HepG2 (cell line): Measurements from ENCODE around the gene ZNF213. TPM values are rescaled to one million over a fixed set of nuclear protein-coding genes. Genes with fewer than 3 reads are reported as not detected.

Experiments
- ARNTL ChIP-seq: sonication (generic); formaldehyde crosslinking; IDR thresholded peaks from 2 replicates; pipeline ENCODE4 v1.4.0; 2020; ENCODE audit warnings: mild to moderate bottlenecking, missing genetic modification reagents
- CREM ChIP-seq, 2 experiments: sonication (generic) in 1 of 2; formaldehyde crosslinking in 1 of 2; IDR thresholded peaks; 2 replicates each; pipeline versions ENCODE4 v1.4.0 to v1.6.1; 2016 to 2020; ENCODE audit warnings: antibody characterized with exemption in 1 of 2, mild to moderate bottlenecking in 1 of 2, missing genetic modification reagents in 1 of 2
- CSRNP2 ChIP-seq: sonication (generic); formaldehyde crosslinking; conservative IDR thresholded peaks from 2 replicates; pipeline ENCODE4 v1.8.0; 2022; ENCODE audit warnings: low read depth, missing genetic modification reagents
- FOXA1 ChIP-seq, 2 experiments: fragments of 450-650 bp in 1 of 2; sonication (generic) in 1 of 2; formaldehyde crosslinking in 1 of 2; IDR thresholded peaks; 2 replicates each; pipeline versions ENCODE4 v1.4.0 to v1.6.1; 2016 to 2020; ENCODE audit warnings: missing genetic modification reagents in 1 of 2
- HDAC1 ChIP-seq: sonication (generic); formaldehyde crosslinking; IDR thresholded peaks from 2 replicates; pipeline ENCODE4 v1.5.1; 2020; ENCODE audit warnings: mild to moderate bottlenecking, missing genetic modification reagents
- HNF4G ChIP-seq, 2 experiments: sonication (generic) in 1 of 2; formaldehyde crosslinking in 1 of 2; IDR thresholded peaks; 2 replicates each; pipeline versions ENCODE4 v1.4.0 to v1.6.1; 2011 to 2020; ENCODE audit warnings: borderline replicate concordance in 2 of 2, low read depth in 2 of 2, mild to moderate bottlenecking in 2 of 2, low read length in 1 of 2, missing genetic modification reagents in 1 of 2, moderate library complexity in 1 of 2
- KAT8 ChIP-seq: IDR thresholded peaks from 2 replicates; pipeline ENCODE4 v1.6.1; 2016; ENCODE audit warnings: missing genetic modification reagents, missing compliant biosample characterization
- LBX2 ChIP-seq: sonication (generic); formaldehyde crosslinking; IDR thresholded peaks from 2 replicates; pipeline ENCODE4 v1.5.0; 2020; ENCODE audit warnings: missing genetic modification reagents, mild to moderate bottlenecking, borderline replicate concordance
- MED8 ChIP-seq: sonication (generic); formaldehyde crosslinking; IDR thresholded peaks from 2 replicates; pipeline ENCODE4 v1.8.1; 2023; ENCODE audit warnings: mild to moderate bottlenecking, missing genetic modification reagents; ENCODE audit not compliant: insufficient replicate concordance
- PAWR ChIP-seq: sonication (generic); formaldehyde crosslinking; IDR thresholded peaks from 2 replicates; pipeline ENCODE4 v1.4.0; 2020; ENCODE audit warnings: missing genetic modification reagents, mild to moderate bottlenecking, borderline replicate concordance
- RXRB ChIP-seq: IDR thresholded peaks from 2 replicates; pipeline ENCODE4 v1.6.1; 2016; ENCODE audit warnings: borderline replicate concordance, missing genetic modification reagents, missing compliant biosample characterization
- TFDP1 ChIP-seq: IDR thresholded peaks from 2 replicates; pipeline ENCODE4 v1.6.1; 2016; ENCODE audit warnings: missing compliant biosample characterization, missing genetic modification reagents, borderline replicate concordance
- THRA ChIP-seq: sonication (generic); formaldehyde crosslinking; IDR thresholded peaks from 2 replicates; pipeline ENCODE4 v1.4.0; 2020; ENCODE audit warnings: missing genetic modification reagents, borderline replicate concordance
- TOE1 ChIP-seq: sonication (generic); formaldehyde crosslinking; IDR thresholded peaks from 2 replicates; pipeline ENCODE4 v1.4.0; 2020; ENCODE audit warnings: mild to moderate bottlenecking, missing genetic modification reagents
- ZBTB2 ChIP-seq: sonication (generic); formaldehyde crosslinking; IDR thresholded peaks from 2 replicates; pipeline ENCODE4 v1.8.0; 2022; ENCODE audit warnings: low read depth, missing genetic modification reagents
- ZNF276 ChIP-seq: sonication (generic); formaldehyde crosslinking; IDR thresholded peaks from 2 replicates; pipeline ENCODE4 v1.4.0; 2020; ENCODE audit warnings: mild to moderate bottlenecking, low read depth, missing genetic modification reagents
- ZNF615 ChIP-seq: sonication (generic); formaldehyde crosslinking; IDR thresholded peaks from 2 replicates; pipeline ENCODE4 v1.5.0; 2020; ENCODE audit warnings: mild to moderate bottlenecking, missing genetic modification reagents, borderline replicate concordance
- ZNF678 ChIP-seq: sonication (generic); formaldehyde crosslinking; IDR thresholded peaks from 2 replicates; pipeline ENCODE4 v1.4.0; 2020; ENCODE audit warnings: mild to moderate bottlenecking, missing genetic modification reagents
- ZSCAN9 ChIP-seq: IDR thresholded peaks from 2 replicates; pipeline ENCODE4 v1.6.1; 2016; ENCODE audit warnings: borderline replicate concordance
- polyA plus RNA-seq, 8 experiments: library from polyadenylated mRNA; depleted of rRNA in 3 of 8; stranded (reverse) in 7 of 8; unstranded in 1 of 8; fragments of >200 nt; fragmentation: Illumina TruSeq in 4 of 8; extraction: Trizol in 4 of 8; gene quantifications; 2 replicates each; pipeline versions ENCODE4 v1.2.1 to v1.2.3, GENCODE V29; 2011 to 2016; ENCODE audit warnings: low read depth in 4 of 8, missing spikeins in 1 of 8, mixed read lengths in 1 of 8; ENCODE audit not compliant: insufficient read depth in 1 of 8
- total RNA-seq, 5 experiments: library from RNA; depleted of rRNA; stranded (reverse); fragments of >200 nt; fragmentation: Illumina TruSeq; extraction: Trizol; gene quantifications; 2 replicates each; pipeline ENCODE4 v1.2.3, GENCODE V29; 2016; ENCODE audit warnings: low read depth in 1 of 5

Gene ZNF213
- total and polyA plus RNA-seq, 2 of the 13 experiments (the other 11 are each of a cell fraction or from before 2014, with no cell fraction given) = 0.59 to 0.97 TPM

- TF ChIP-seq PAWR (CRISPR knock-in tag) (no peak), HDAC1 (peak; percentile 91), THRA (CRISPR knock-in tag) (no peak), KAT8 (CRISPR knock-in tag) (peak; percentile 61), TOE1 (CRISPR knock-in tag) (no peak), LBX2 (CRISPR knock-in tag) (0 out of 2 replicates have a peak, but pooled peaks have one; percentile 27), TFDP1 (no peak), FOXA1 (IDR thresholded peaks at IDR 0.05) (no peak), FOXA1 (CRISPR knock-in tag; IDR thresholded peaks at IDR 0.05) (0 out of 2 replicates have a peak, but pooled peaks have one; percentile 10), RXRB (0 out of 2 replicates have a peak, but pooled peaks have one; percentile 8), ZBTB2 (CRISPR knock-in tag) (no peak), CSRNP2 (CRISPR knock-in tag) (no peak), ZNF276 (CRISPR knock-in tag) (peak; percentile 59; the same call in 1 of the 2 replicates), HNF4G (IDR thresholded peaks at IDR 0.05; ENCODE audit: borderline replicate concordance, low read depth, low read length) (no peak), HNF4G (CRISPR knock-in tag; IDR thresholded peaks at IDR 0.05; ENCODE audit: borderline replicate concordance, low read depth) (no peak), ZNF615 (no peak), ZNF678 (CRISPR knock-in tag) (no peak), ZSCAN9 (CRISPR knock-in tag) (no peak), MED8 (no peak), CREM (IDR thresholded peaks at IDR 0.05) (no peak), CREM (CRISPR knock-in tag; IDR thresholded peaks at IDR 0.05) (no peak), ARNTL (CRISPR knock-in tag) (no peak)
These were observed 10.6 kb upstream of the ZNF213 start (continued) for GRCh38 chr16:3123986-3124886.
